HCT116 (cell line): ENCODE measurements around the gene NME1. TPM values are rescaled to one million over a fixed set of nuclear protein-coding genes. Genes with fewer than 3 reads are reported as not detected.
A peak's percentile ranks its signal among the peaks of the same experiment; 100 is the strongest.
"Not testable (repeated sequence)": the region's sequence is repeated elsewhere in the genome, so short reads cannot be mapped to it uniquely, and the experiment has no call there.

Experiments
- ATAC-seq: fragments of 200-7000 bp; cut with Tn5 transposase; 2 replicates; pipeline ENCODE4 v1.9.1; 2020; ENCODE audit warnings: mild to moderate bottlenecking, moderate library complexity
- BruUV-seq: library from RNA; stranded (reverse); fragments of 400-500 nt; replicated peaks from 2 replicates; lab custom pipeline; 2021; lab: Mats Ljungman, UMichigan
- CTCF ChIA-PET: fragments of 300-600 bp; sonication (Branson Sonifier 250); formaldehyde crosslinking; loops from one replicate; lab custom pipeline; 2021; ENCODE audit warnings: antibody characterized with exemption; lab: Charles Lee
- POLR2A ChIA-PET: fragments of 300-600, 350-600 bp; sonication (Branson Sonifier 250); formaldehyde crosslinking; loops from one replicate; lab custom pipeline; 2021; ENCODE audit warnings: antibody characterized with exemption; lab: Charles Lee
- RAD21 ChIA-PET, 2 experiments: fragments of 300-600 bp; sonication (Branson Sonifier 250); formaldehyde crosslinking; loops; one replicate each; lab custom pipeline; 2023; ENCODE audit warnings: low total read pairs in 2 of 2; ENCODE audit not compliant: uncharacterized antibody in 2 of 2, unreplicated experiment in 2 of 2, low non-redundant PET in 1 of 2; lab: Charles Lee
- DNase-seq: peaks from one replicate; pipeline ENCODE4 v3.0.0-alpha.2; 2010; ENCODE audit warnings: low read depth, low spot score
- H2AFZ ChIP-seq: fragments of 200-600 bp; shearing (Covaris generic), sonication (generic); 2 replicates; pipeline ENCODE4 v1.6.1; 2017; ENCODE audit warnings: low read depth, mixed run types, mixed read lengths, antibody characterized with exemption, low read length; ENCODE audit not compliant: poor library complexity, severe bottlenecking
- H3K27ac ChIP-seq: 2 replicates; pipeline ENCODE4 v1.5.1; 2012; ENCODE audit warnings: low read depth, low read length
- H3K27me3 ChIP-seq: fragments of 200-600 bp; sonication (generic); 2 replicates; pipeline ENCODE4 v1.6.1; 2016; ENCODE audit warnings: mixed run types, low read length, mixed read lengths; ENCODE audit not compliant: insufficient read depth
- H3K36me3 ChIP-seq, 2 experiments: fragments of 200-500 bp in 1 of 2; fragments of 200-600 bp in 1 of 2; sonication (Bioruptor generic) in 1 of 2; sonication (generic) in 1 of 2; 2 replicates each; pipeline versions ENCODE4 v1.5.1 to v1.6.1; 2014 to 2016; ENCODE audit warnings: low read length in 2 of 2, inconsistent platforms in 1 of 2, mixed read lengths in 1 of 2, mixed run types in 1 of 2; ENCODE audit not compliant: insufficient read depth in 2 of 2, control insufficient read depth in 1 of 2
- H3K4me1 ChIP-seq, 2 experiments: fragments of 200-600 bp in 1 of 2; sonication (generic) in 1 of 2; 2 replicates each; pipeline versions ENCODE4 v1.5.1 to v1.6.1; 2012 to 2017; ENCODE audit warnings: low read length in 2 of 2, inconsistent platforms in 1 of 2, mild to moderate bottlenecking in 1 of 2, mixed read lengths in 1 of 2, mixed run types in 1 of 2, moderate library complexity in 1 of 2; ENCODE audit not compliant: insufficient read depth in 2 of 2, control insufficient read depth in 1 of 2
- H3K4me2 ChIP-seq: fragments of 200-600 bp; sonication (generic); 2 replicates; pipeline ENCODE4 v1.6.1; 2017; ENCODE audit warnings: mixed run types, low read length, mixed read lengths
- H3K4me3 ChIP-seq, 2 experiments: fragments of 200-600 bp in 1 of 2; sonication (generic) in 1 of 2; replicated peaks in 1 of 2; 2 replicates each; pipeline ENCODE4 v1.5.1; 2011 to 2016; ENCODE audit warnings: low read length in 2 of 2, control low read depth in 1 of 2, low read depth in 1 of 2, mild to moderate bottlenecking in 1 of 2, mixed read lengths in 1 of 2, mixed run types in 1 of 2
- H3K79me2 ChIP-seq: fragments of 200-600 bp; sonication (generic); 2 replicates; pipeline ENCODE4 v1.6.1; 2017; ENCODE audit warnings: mild to moderate bottlenecking, mixed run types, low read length, moderate library complexity, mixed read lengths; ENCODE audit not compliant: insufficient read depth
- H3K9ac ChIP-seq: fragments of 200-600 bp; sonication (generic); 2 replicates; pipeline ENCODE4 v1.6.1; 2016; ENCODE audit warnings: low read length, mixed read lengths
- H3K9me2 ChIP-seq: fragments of 200-600 bp; sonication (generic), shearing (Covaris generic); 2 replicates; pipeline ENCODE4 v1.6.1; 2017; ENCODE audit warnings: mixed run types, mild to moderate bottlenecking, moderate library complexity; ENCODE audit not compliant: insufficient read depth
- H3K9me3 ChIP-seq, 2 experiments: fragments of 200-500 bp in 1 of 2; fragments of 200-600 bp in 1 of 2; sonication (Bioruptor generic) in 1 of 2; sonication (generic) in 1 of 2; 2 replicates each; pipeline ENCODE4 v1.6.1; 2014 to 2017; ENCODE audit warnings: low read length in 2 of 2, mixed read lengths in 2 of 2, inconsistent platforms in 1 of 2, low read depth in 1 of 2, mild to moderate bottlenecking in 1 of 2, mixed run types in 1 of 2, moderate library complexity in 1 of 2; ENCODE audit not compliant: control insufficient read depth in 1 of 2, insufficient read depth in 1 of 2
- H4K20me1 ChIP-seq: fragments of 200-600 bp; sonication (generic), shearing (Covaris generic); 2 replicates; pipeline ENCODE4 v1.6.1; 2017; ENCODE audit warnings: mixed run types, mild to moderate bottlenecking, moderate library complexity; ENCODE audit not compliant: insufficient read depth
- ATF3 ChIP-seq: IDR thresholded peaks from 2 replicates; pipeline ENCODE4 v1.6.1; 2012
- CEBPB ChIP-seq: IDR thresholded peaks from 2 replicates; pipeline ENCODE4 v1.6.1; 2012; ENCODE audit warnings: low read depth
- EGR1 ChIP-seq: IDR thresholded peaks from 2 replicates; pipeline ENCODE4 v1.6.1; 2012; ENCODE audit warnings: low read depth
- ELF1 ChIP-seq: IDR thresholded peaks from 2 replicates; pipeline ENCODE4 v1.6.1; 2012; ENCODE audit warnings: low read depth, borderline replicate concordance
- EZH2 ChIP-seq: fragments of 200-600 bp; sonication (generic); IDR thresholded peaks from 2 replicates; pipeline ENCODE4 v1.6.1; 2017; ENCODE audit warnings: antibody characterized with exemption, mixed run types
- JUND ChIP-seq: IDR thresholded peaks from 2 replicates; pipeline ENCODE4 v1.6.1; 2012
- MAX ChIP-seq: IDR thresholded peaks from 2 replicates; pipeline ENCODE4 v1.6.1; 2012
- POLR2A ChIP-seq: IDR thresholded peaks from 2 replicates; pipeline ENCODE4 v1.7.0; 2011; ENCODE audit warnings: borderline replicate concordance; ENCODE audit not compliant: insufficient read depth, insufficient read length; ENCODE audit errors: extremely low read depth
- POLR2AphosphoS5 ChIP-seq: IDR thresholded peaks from 2 replicates; pipeline ENCODE4 v1.6.1; 2011; ENCODE audit warnings: mild to moderate bottlenecking, low read depth, low read length, moderate library complexity
- RAD21 ChIP-seq: IDR thresholded peaks from 2 replicates; pipeline ENCODE4 v1.6.1; 2012; ENCODE audit warnings: low read depth, mild to moderate bottlenecking
- SIN3A ChIP-seq: IDR thresholded peaks from 2 replicates; pipeline ENCODE4 v1.6.1; 2012; ENCODE audit warnings: low read depth
- SRF ChIP-seq: IDR thresholded peaks from 2 replicates; pipeline ENCODE4 v1.6.1; 2012; ENCODE audit warnings: low read depth
- TCF7L2 ChIP-seq: IDR thresholded peaks from 2 replicates; pipeline ENCODE4 v1.7.0; 2011; ENCODE audit warnings: borderline replicate concordance, inconsistent platforms; ENCODE audit not compliant: insufficient read depth, insufficient read length; ENCODE audit errors: extremely low read depth
- intact Hi-C: fragments of 100-400 bp; cut with micrococcal nuclease; formaldehyde crosslinking; loops from 2 replicates; pipeline ENCODE4 v1.10.0; 2022
- total RNA-seq: library from RNA; stranded (reverse); gene quantifications from one replicate; pipeline ENCODE4 v1.2.1, GENCODE V29; 2021; ENCODE audit not compliant: unreplicated experiment

NME1 gene
- total RNA-seq, 1 experiment from 2014 or later = 510 TPM

- H3K9me2 ChIP-seq = no peaks in the 10 kb centered on the region
- H3K27me3 ChIP-seq = no peaks in the 10 kb centered on the region
- ATAC-seq = no peak
- peaks cover 13 to 24% of the 10 kb centered on the region in 2 experiments; a peak in 3 of 4 replicates for H3K4me1 ChIP-seq
- RAD21 ChIA-PET = no interaction called here
- H3K36me3 ChIP-seq = peaks cover 50 to 53% of the 10 kb centered on the region in 2 experiments
- TF ChIP-seq RAD21 = no peak
- TF ChIP-seq SRF = no peak
- no peak for TF ChIP-seq MAX
- TF ChIP-seq POLR2AphosphoS5 = no peak
- no peak for TF ChIP-seq CEBPB
- TF ChIP-seq ATF3 = no peak
- no peak for TF ChIP-seq EZH2
- no peak for TF ChIP-seq SIN3A
- no peak for TF ChIP-seq JUND
- no peak for TF ChIP-seq POLR2A
- no peak for TF ChIP-seq ELF1
- TF ChIP-seq EGR1 = no peak
- TF ChIP-seq, all 23 proteins: peak for 0
- Histone ChIP-seq H3K4me2 (no peak overlapping the region), H3K4me3 (no peak overlapping the region), H3K9ac (no peak overlapping the region), H3K27ac (no peak overlapping the region), H3K79me2 (peaks cover 57% of the 10 kb centered on the region), H2AFZ (no peak overlapping the region), H3K9me3 (no peaks in the 10 kb centered on the region), H4K20me1 (peaks cover 30% of the 10 kb centered on the region; the same call in 1 of the 2 replicates)
- CTCF ChIA-PET = no interaction called here
- no peak for DNase-seq
- BruUV-seq = no TSS peak
- POLR2A ChIA-PET = interaction anchor here (0.6 kb wide), 1 partner anchor 17 kb away, joined by 3 read pairs; no protein-coding TSS in a partner anchor
- intact Hi-C loops = loop anchor here (1.0 to 5.0 kb wide), 2 partner anchors 91 to 167 kb away; partner anchors contain the start of genes MBTD1 and UTP18
These were observed 16.0 kb downstream of the NME1 start for GRCh38 chr17:51169340-51169739.

- no peak overlapping the region for H3K4me2 ChIP-seq
- peaks cover 50 to 53% of the 10 kb centered on the region in 2 experiments for H3K36me3 ChIP-seq
- peaks cover 55% of the 10 kb centered on the region for H3K79me2 ChIP-seq
- H4K20me1 ChIP-seq = peaks cover 30% of the 10 kb centered on the region; the same call in 1 of the 2 replicates
- H2AFZ ChIP-seq = no peak overlapping the region
- POLR2A ChIA-PET = interaction anchor here (0.7 kb wide), 1 partner anchor 14 kb away, joined by 3 read pairs; no protein-coding TSS in a partner anchor
- intact Hi-C loops = no loop called here
- no peak overlapping the region for H3K4me3 ChIP-seq
- no peaks in the 10 kb centered on the region for H3K9me2 ChIP-seq
- H3K9ac ChIP-seq = no peak overlapping the region
- no peaks in the 10 kb centered on the region for H3K27me3 ChIP-seq
- H3K27ac ChIP-seq = no peak overlapping the region
- CTCF ChIA-PET = interaction anchor here (1.3 kb wide), 1 partner anchor 170 kb away, joined by 8 read pairs; no protein-coding TSS in a partner anchor
- ATAC-seq = no peak
- RAD21 ChIA-PET = no interaction called here
- H3K4me1 ChIP-seq = peaks cover 5 to 13% of the 10 kb centered on the region in 2 experiments; a peak in 3 of 4 replicates
- TF ChIP-seq SRF (no peak), POLR2AphosphoS5 (0 out of 2 replicates have a peak, but pooled peaks have one; percentile 25), TCF7L2 (no peak)
- no peak for DNase-seq
- H3K9me3 ChIP-seq = no peaks in the 10 kb centered on the region
- BruUV-seq = no TSS peak
These were observed 17.4 kb downstream of the NME1 start for GRCh38 chr17:51170736-51171135.

- BruUV-seq, H3K27me3 ChIP-seq, DNase-seq, H3K27ac ChIP-seq, H3K4me3 ChIP-seq, RAD21 ChIA-PET, H3K9me2 ChIP-seq, H3K4me2 ChIP-seq, H3K9me3 ChIP-seq, intact Hi-C loops, H2AFZ ChIP-seq, CTCF ChIA-PET, ATAC-seq, H3K9ac ChIP-seq: not testable (repeated sequence)
- Histone ChIP-seq H3K79me2 (peaks cover 46% of the 10 kb centered on the region), H3K36me3 (peaks cover 50 to 53% of the 10 kb centered on the region in 2 experiments), H4K20me1 (peaks cover 30% of the 10 kb centered on the region; the same call in 1 of the 2 replicates), H3K4me1 (peaks cover 5 to 10% of the 10 kb centered on the region in 2 experiments; a peak in 3 of 4 replicates)
- POLR2A ChIA-PET = interaction anchor here (0.6 to 1.1 kb wide), 3 partner anchors 9 to 51 kb away, joined by 3 to 4 read pairs (median 3); partner anchors contain the start of gene SPAG9
These were observed 18.7 kb downstream of the NME1 start for GRCh38 chr17:51172030-51172429.
